OCI-LY3 (cell line): Measurements from ENCODE around the gene MBTPS2.

Source experiments
- H2AFZ ChIP-seq: fragments of 200-600, 300-600 bp; shearing (Covaris generic); 2 replicates; pipeline ENCODE4 v1.6.0; 2014; ENCODE audit warnings: antibody characterized with exemption, low read depth, low read length
- H3K27ac ChIP-seq: fragments of 200-600, 300-600 bp; sonication (generic); 2 replicates; pipeline ENCODE4 v1.5.1; 2014; ENCODE audit warnings: mild to moderate bottlenecking, low read length, moderate library complexity, mixed read lengths
- H3K27me3 ChIP-seq: fragments of 200-600, 300-600 bp; sonication (generic); 2 replicates; pipeline ENCODE4 v1.6.1; 2014; ENCODE audit warnings: low read depth, low read length, mixed read lengths
- H3K36me3 ChIP-seq: fragments of 200-600, 300-600 bp; sonication (generic); replicated peaks from 2 replicates; pipeline ENCODE3; 2014; ENCODE audit warnings: low read depth, low read length, mixed read lengths
- H3K4me1 ChIP-seq: fragments of 300-600, 200-600 bp; sonication (generic); 2 replicates; pipeline ENCODE4 v1.6.1; 2014; ENCODE audit warnings: low read length, mixed read lengths
- H3K4me2 ChIP-seq: fragments of 200-600, 300-600 bp; sonication (generic); 2 replicates; pipeline ENCODE4 v1.6.1; 2014; ENCODE audit warnings: low read length, mixed read lengths
- H3K4me3 ChIP-seq: fragments of 300-600, 200-600 bp; sonication (generic); 2 replicates; pipeline ENCODE4 v1.5.1; 2014; ENCODE audit warnings: antibody characterized with exemption, mild to moderate bottlenecking, low read length, moderate library complexity
- H3K79me2 ChIP-seq: fragments of 300-600, 200-600 bp; shearing (Covaris generic); 2 replicates; pipeline ENCODE4 v1.6.1; 2014; ENCODE audit warnings: mild to moderate bottlenecking, low read length, mixed read lengths
- H3K9ac ChIP-seq: fragments of 300-600, 200-600 bp; shearing (Covaris generic); 2 replicates; pipeline ENCODE4 v1.6.0; 2014; ENCODE audit warnings: mild to moderate bottlenecking, low read length, moderate library complexity
- H3K9me3 ChIP-seq: fragments of 200-600, 300-600 bp; shearing (Covaris generic); 2 replicates; pipeline ENCODE4 v1.6.1; 2014; ENCODE audit warnings: low read length, mixed read lengths; ENCODE audit not compliant: insufficient read depth
- H4K20me1 ChIP-seq: fragments of 200-600, 300-600 bp; sonication (generic); 2 replicates; pipeline ENCODE4 v1.6.1; 2016; ENCODE audit warnings: low read length, mixed read lengths; ENCODE audit not compliant: insufficient read depth
- EZH2phosphoT487 ChIP-seq: fragments of 200-600 bp; shearing (Covaris generic); IDR thresholded peaks from 2 replicates; pipeline ENCODE4 v1.6.1; 2018; ENCODE audit warnings: antibody characterized with exemption, mixed run types, low read depth
- TF ChIP-seq, protein P1 (sequence below): fragments of 200-600, 300-600 bp; sonication (generic); IDR thresholded peaks from 2 replicates; pipeline ENCODE4 v1.5.1; 2014; ENCODE audit warnings: antibody characterized with exemption, low read length, low read depth

MBTPS2 gene

GRCh38 chrX:21905953-21906352 lies 66.5 kb downstream of the MBTPS2 start:
- H3K27me3 ChIP-seq, result no peaks in the 10 kb centered on the region
- H3K79me2 ChIP-seq, result no peaks in the 10 kb centered on the region
- H4K20me1 ChIP-seq, result no peaks in the 10 kb centered on the region
- H3K27ac ChIP-seq, result no peak overlapping the region
- TF ChIP-seq, protein P1, sequence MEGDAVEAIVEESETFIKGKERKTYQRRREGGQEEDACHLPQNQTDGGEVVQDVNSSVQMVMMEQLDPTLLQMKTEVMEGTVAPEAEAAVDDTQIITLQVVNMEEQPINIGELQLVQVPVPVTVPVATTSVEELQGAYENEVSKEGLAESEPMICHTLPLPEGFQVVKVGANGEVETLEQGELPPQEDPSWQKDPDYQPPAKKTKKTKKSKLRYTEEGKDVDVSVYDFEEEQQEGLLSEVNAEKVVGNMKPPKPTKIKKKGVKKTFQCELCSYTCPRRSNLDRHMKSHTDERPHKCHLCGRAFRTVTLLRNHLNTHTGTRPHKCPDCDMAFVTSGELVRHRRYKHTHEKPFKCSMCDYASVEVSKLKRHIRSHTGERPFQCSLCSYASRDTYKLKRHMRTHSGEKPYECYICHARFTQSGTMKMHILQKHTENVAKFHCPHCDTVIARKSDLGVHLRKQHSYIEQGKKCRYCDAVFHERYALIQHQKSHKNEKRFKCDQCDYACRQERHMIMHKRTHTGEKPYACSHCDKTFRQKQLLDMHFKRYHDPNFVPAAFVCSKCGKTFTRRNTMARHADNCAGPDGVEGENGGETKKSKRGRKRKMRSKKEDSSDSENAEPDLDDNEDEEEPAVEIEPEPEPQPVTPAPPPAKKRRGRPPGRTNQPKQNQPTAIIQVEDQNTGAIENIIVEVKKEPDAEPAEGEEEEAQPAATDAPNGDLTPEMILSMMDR, result no peak
- no peak for TF ChIP-seq EZH2phosphoT487
- H3K9me3 ChIP-seq, result no peaks in the 10 kb centered on the region
- no peak overlapping the region for H3K4me3 ChIP-seq
- H3K9ac ChIP-seq, result no peak overlapping the region
- H3K36me3 ChIP-seq, result no peaks in the 10 kb centered on the region
- H2AFZ ChIP-seq, result no peak overlapping the region
- H3K4me1 ChIP-seq, result no peaks in the 10 kb centered on the region
- H3K4me2 ChIP-seq, result no peak overlapping the region

GRCh38 chrX:21907260-21907659 lies 67.8 kb downstream of the MBTPS2 start:
- Histone ChIP-seq H3K79me2 (no peaks in the 10 kb centered on the region), H3K9ac (no peak overlapping the region), H3K4me2 (no peak overlapping the region), H3K27me3 (no peaks in the 10 kb centered on the region), H4K20me1 (no peaks in the 10 kb centered on the region), H3K4me3 (no peak overlapping the region), H3K36me3 (no peaks in the 10 kb centered on the region), H3K4me1 (no peaks in the 10 kb centered on the region), H3K27ac (no peak overlapping the region), H2AFZ (no peak overlapping the region), H3K9me3 (no peaks in the 10 kb centered on the region)
- no peak for TF ChIP-seq EZH2phosphoT487
- TF ChIP-seq, protein P1, result no peak

DNA sequence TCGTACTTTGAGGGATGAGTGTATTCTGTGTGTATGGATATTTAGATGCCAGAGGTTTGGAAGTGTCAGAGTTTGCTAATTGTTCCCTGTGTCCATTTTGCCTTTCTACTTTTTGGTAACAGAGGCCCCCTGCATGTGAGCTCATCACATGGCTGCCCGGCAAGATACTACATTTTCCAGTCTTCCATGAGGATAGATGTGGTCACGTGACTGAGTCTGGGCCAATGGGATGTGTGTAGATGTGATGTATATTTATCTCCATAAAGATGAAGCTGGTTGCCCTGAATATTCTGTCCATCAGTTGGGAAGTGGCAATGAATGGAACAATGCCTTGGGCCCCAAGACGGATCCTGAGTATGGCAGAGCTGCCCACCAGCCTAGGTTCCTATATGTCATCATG lies 72.1 kb downstream of the MBTPS2 start:
- no peak overlapping the region for H3K27ac ChIP-seq

GRCh38 chrX:21912220-21912619 lies 72.8 kb downstream of the MBTPS2 start:
- Histone ChIP-seq H3K4me3 (no peak overlapping the region), H3K9ac (no peak overlapping the region), H3K27ac (no peak overlapping the region), H2AFZ (no peak overlapping the region), H3K79me2 (no peaks in the 10 kb centered on the region), H3K36me3 (no peaks in the 10 kb centered on the region), H3K4me1 (no peaks in the 10 kb centered on the region), H4K20me1 (no peaks in the 10 kb centered on the region), H3K27me3 (no peaks in the 10 kb centered on the region), H3K4me2 (no peak overlapping the region), H3K9me3 (no peaks in the 10 kb centered on the region)
- TF ChIP-seq, protein P1, result no peak
- TF ChIP-seq EZH2phosphoT487, result no peak

More for the DNA sequence above, 72.1 kb downstream of the MBTPS2 start:
- H3K9ac ChIP-seq, result no peak overlapping the region
- no peaks in the 10 kb centered on the region for H3K36me3 ChIP-seq
- H4K20me1 ChIP-seq, result no peaks in the 10 kb centered on the region
- no peaks in the 10 kb centered on the region for H3K9me3 ChIP-seq
- H3K4me2 ChIP-seq, result no peak overlapping the region
- no peak overlapping the region for H2AFZ ChIP-seq
- no peak for TF ChIP-seq EZH2phosphoT487
- TF ChIP-seq, protein P1, result no peak
- no peak overlapping the region for H3K4me3 ChIP-seq
- H3K79me2 ChIP-seq, result no peaks in the 10 kb centered on the region
- H3K27me3 ChIP-seq, result no peaks in the 10 kb centered on the region
- no peaks in the 10 kb centered on the region for H3K4me1 ChIP-seq
